Right ventricle myocardium inferior (tissue), 1 donor: ENCODE data around the gene ZNF41. TPM values are rescaled to one million over a fixed set of nuclear protein-coding genes. Genes with fewer than 3 reads are reported as not detected.
A peak's percentile ranks its signal among the peaks of the same experiment; 100 is the strongest.
"Not testable (repeated sequence)": the region's sequence is repeated elsewhere in the genome, so short reads cannot be mapped to it uniquely, and the experiment has no call there.

Source experiments
- ATAC-seq: fragments of 200-7000 bp; cut with Tn5 transposase; one replicate; pipeline ENCODE4 v1.9.1; 2020; ENCODE audit warnings: mild to moderate bottlenecking, moderate library complexity
- DNase-seq: peaks from one replicate; pipeline ENCODE4 v3.0.0; 2021; ENCODE audit errors: missing footprints
- intact Hi-C: fragments of 100-400 bp; cut with DNase I; formaldehyde crosslinking; loops from one replicate; pipeline ENCODE4 v1.11.0; 2022
- long read RNA-seq: library from polyadenylated mRNA; unstranded; transcript quantifications from one replicate; pipeline ENCODE4 v2.0.0, GENCODE V29; 2021
- total RNA-seq: library from RNA; stranded (reverse); fragmentation: NEBNext Ultra II Directional; extraction: Animal tissue kit (Norgen Biotek cat#: 25700); gene quantifications from one replicate; pipeline ENCODE4 v1.2.1, GENCODE V29; 2021
- donor health status: DM: no; HTN: yes; CAD: no; lungs with severe emphysema.

ZNF41 gene
- 13.1 TPM for total RNA-seq
- long read RNA-seq, full-length matches to known transcripts, result 1 of 10 reads
- long read RNA-seq, partial matches to known transcripts, result 1 of 10 reads
- long read RNA-seq, other reads (novel, unspliced or antisense), result 8 of 10 reads

GRCh38 chrX:47482512-47483305, at the start of gene ZNF41:
Gene ZNF41 (minus strand): TSS chrX:47483222. CDS start chrX:47467481, 15,741 bp downstream.
- DNase-seq (peak; percentile 88), ATAC-seq (peak; percentile 92)
- intact Hi-C loops, result no loop called here

- DNase-seq, result no peak
- ATAC-seq, result no peak
- intact Hi-C loops, result no loop called here
These were observed 47.0 kb upstream of the ZNF41 start for GRCh38 chrX:47530049-47530448.

DNA sequence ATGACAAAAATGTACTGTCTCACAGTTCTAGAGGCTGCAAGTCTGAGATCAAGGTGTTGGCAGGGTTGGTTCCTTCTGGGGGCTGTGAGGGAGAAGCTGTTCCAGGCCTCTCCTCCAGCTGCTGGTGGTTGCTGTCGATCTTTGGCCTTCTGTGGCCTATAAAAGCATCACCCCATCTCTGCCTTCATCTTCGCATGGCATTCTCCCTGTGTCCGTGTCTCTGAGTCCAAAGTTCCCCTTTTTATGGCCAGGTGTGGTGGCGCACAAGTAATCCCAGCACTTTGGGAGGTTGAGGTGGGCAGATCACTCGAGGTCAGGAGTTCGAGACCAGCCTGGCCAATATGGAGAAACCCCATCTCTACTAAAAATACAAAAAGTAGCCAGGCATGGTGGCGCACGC, 46.5 kb upstream of the ZNF41 start:
- no peak for ATAC-seq
- intact Hi-C loops, result no loop called here

DNA sequence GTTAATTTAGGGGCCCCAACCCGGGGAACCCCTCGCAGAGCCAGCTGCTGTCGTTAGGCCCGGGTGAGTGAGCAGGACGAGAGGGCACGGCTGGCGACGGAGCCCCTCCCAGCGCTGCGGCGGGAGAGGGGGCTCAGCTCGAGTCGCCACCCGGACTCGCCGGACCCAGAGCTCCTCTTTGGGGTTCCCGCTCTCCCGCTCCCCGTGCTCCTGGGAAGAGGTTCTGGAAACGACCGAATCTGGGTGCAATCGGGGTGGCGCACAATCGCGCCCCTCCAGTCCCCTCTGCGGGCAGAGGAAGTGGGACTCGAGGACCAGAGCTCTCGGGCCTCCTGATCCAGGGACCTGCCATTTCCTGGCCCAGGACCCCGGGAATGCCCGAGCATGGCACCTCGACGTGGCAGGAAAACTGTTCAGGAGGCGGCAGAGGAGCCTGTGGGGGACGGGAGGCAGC, 40.7 kb upstream of the ZNF41 start:
- ATAC-seq, result no peak
- intact Hi-C loops, result loop anchor here (2.0 to 5.0 kb wide), 2 partner anchors 141 to 331 kb away; partner anchors contain the start of gene UBA1
- no peak for DNase-seq

More for the DNA sequence above, 46.5 kb upstream of the ZNF41 start:
- no peak for DNase-seq

DNA sequence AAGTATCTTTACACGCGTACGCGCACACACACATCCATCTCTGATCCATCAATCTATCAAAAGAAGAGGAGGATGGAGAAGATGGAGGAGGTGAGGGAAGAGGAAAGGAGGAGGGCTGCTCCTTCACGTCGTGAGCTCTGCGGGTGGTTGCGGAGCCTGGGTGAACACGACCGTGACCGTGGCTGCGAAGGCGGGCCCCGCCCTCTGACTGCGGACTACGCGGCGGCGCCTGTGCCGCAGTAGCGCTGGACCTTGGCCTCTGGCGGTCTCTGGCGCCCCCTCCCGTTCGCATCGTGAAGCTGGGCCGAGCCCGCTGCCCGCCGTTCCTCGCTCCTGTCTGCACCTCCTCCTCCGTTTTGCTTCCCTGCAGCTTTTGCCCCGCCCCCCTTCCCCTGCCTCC, 40.3 kb upstream of the ZNF41 start:
- ATAC-seq (peak; percentile 99), DNase-seq (peak; percentile 94)
- intact Hi-C loops, result loop anchor here (2.0 to 5.0 kb wide), 2 partner anchors 141 to 330 kb away; partner anchors contain the start of gene UBA1

- intact Hi-C loops, result no loop called here
- DNase-seq (no peak), ATAC-seq (no peak)
These were observed 35.1 kb upstream of the ZNF41 start for GRCh38 chrX:47518144-47518543.

DNA sequence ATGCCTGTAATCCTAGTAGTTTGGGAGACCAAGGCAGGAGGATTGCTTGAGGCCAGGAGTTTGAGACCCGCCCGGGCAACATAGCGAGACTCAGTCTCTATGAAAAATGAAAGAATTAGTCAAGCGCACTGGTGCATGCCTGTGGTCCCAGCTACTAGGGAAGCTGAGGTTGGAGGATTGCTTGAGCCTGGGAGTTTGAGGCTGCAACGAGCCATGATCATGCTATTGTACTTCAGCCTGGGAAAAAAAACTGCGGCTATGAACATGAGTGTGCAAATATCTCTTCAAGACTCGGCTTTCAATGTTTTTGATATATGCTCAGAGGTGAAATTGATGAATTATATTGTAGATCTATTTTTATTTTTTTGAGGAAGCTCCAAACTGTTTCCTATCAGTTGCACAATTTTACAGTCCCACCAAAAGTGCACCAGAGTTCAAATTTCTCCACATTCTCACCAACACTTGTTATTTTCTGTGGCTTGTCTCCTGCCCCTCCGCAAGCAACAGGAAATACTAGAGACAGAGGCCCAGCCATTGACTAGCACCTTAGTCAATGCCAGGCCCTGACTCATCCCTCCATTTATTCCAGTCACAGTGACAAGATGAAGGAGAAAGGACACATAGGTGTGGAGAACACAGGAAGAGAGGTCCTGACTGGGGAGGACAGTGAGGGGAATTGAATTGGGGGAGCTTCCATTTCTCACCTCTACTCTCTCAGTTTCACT, 33.1 kb upstream of the ZNF41 start:
- no peak for DNase-seq
- no peak for ATAC-seq
- intact Hi-C loops, result no loop called here

DNA sequence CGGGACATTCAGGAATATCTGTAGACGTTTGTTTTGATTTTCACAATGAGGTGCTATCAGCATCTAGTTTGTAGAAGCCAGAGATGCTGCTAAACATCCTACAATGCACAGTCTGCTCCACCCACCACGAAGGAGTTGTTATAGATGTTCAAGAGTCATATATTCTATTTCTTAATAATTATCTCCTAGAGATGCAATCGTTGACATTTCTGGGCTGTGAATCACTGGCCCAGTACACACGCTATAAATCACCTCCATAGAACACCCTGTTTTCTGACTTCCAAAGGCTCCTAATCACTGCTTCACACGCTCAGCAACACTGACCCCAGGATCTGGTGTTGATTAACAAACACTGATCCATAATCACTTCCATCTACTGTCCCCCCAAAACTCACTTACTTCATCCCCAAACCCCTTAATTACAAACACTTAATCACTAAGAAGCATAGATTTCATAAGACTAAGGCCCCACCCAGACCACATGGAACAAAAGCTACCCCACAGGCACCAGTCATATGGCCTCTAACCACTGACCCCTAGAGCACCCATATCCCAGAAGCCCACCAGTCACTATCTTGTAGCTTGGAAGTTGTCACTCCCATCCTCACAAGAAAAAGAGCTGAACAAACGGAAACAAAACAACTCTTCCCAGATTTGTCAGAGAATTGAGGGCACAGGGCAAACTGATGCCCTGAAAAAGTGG, 31.7 kb upstream of the ZNF41 start:
- intact Hi-C loops, result no loop called here
- no peak for ATAC-seq
- DNase-seq, result no peak

- intact Hi-C loops, DNase-seq: not testable (repeated sequence)
- ATAC-seq, result peak; percentile 39
These were observed 30.3 kb upstream of the ZNF41 start for GRCh38 chrX:47513034-47513965.

- intact Hi-C loops, ATAC-seq, DNase-seq: not testable (repeated sequence)
These were observed 29.4 kb upstream of the ZNF41 start for GRCh38 chrX:47512383-47512782.

- ATAC-seq (no peak), DNase-seq (no peak)
- intact Hi-C loops, result no loop called here
These were observed 24.3 kb upstream of the ZNF41 start for GRCh38 chrX:47507153-47507867.

GRCh38 chrX:47503151-47503550, 20.1 kb upstream of the ZNF41 start:
- intact Hi-C loops, result no loop called here
- ATAC-seq (no peak), DNase-seq (no peak)

DNA sequence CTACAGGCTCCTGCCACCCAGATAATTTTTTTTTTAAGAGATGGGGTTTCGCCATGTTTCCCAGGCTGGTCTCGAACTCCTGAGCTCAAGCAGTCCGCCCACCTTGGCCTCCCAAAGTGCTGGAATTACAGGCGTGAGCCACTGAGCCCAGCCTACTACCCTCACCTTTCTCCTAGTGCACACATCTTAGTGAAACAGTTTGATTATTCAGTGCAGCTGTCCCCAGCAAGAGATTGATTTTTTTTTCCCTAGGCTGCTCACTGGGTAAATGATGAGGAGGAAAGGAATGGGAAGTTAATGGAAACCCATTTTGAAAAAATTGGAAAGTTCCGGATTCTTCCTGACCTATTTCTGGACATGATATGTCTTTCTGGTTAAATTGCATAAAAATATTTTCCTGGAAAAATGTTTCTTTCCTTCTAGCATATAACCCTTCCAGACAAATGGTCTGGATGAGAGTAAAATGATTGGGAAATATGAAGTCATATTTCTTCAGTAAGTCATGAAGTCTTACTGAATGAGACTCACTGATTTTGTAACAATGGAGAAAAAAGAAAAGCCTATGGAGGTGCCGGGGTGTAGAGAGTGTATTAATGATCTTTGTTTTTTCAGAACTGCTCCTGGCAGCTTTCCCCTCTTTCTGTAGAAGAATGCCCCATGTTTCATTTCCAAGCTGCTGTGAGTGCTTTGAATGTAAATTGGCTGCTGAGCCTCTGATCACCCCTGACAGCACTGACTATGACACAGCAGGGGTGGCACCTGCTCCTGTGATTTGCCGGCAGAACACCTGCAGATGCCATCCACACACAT, 19.5 kb upstream of the ZNF41 start:
- ATAC-seq (no peak), DNase-seq (no peak)
- intact Hi-C loops, result no loop called here

- ATAC-seq, result no peak
- intact Hi-C loops, result no loop called here
- DNase-seq, result no peak
These were observed 18.4 kb upstream of the ZNF41 start for GRCh38 chrX:47501226-47502074.

DNA sequence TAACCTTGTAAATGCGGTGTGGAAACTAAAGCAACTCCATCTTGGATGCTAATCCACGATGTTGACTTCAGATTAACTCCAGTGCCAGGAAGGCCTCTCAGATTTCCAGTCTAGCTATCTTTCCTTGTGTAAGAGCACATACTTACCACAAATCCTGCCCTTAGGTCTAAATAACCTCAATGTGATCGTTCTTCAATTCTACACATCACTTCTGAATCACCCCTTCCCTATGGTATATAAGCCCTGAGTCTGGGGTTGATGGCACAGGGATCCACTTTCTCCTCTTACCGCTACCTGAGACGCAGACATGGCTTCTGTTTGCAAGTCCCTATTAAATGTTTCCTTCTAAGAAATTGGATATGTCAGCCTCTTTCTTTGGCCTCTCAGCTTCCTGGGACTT, 17.5 kb upstream of the ZNF41 start:
- intact Hi-C loops, result no loop called here
- DNase-seq (no peak), ATAC-seq (no peak)

- no peak for DNase-seq
- ATAC-seq, result no peak
- intact Hi-C loops, result no loop called here
These were observed 16.3 kb upstream of the ZNF41 start for GRCh38 chrX:47499293-47499692.
